ENCODE measurements around the gene HRCT1.

DNA sequence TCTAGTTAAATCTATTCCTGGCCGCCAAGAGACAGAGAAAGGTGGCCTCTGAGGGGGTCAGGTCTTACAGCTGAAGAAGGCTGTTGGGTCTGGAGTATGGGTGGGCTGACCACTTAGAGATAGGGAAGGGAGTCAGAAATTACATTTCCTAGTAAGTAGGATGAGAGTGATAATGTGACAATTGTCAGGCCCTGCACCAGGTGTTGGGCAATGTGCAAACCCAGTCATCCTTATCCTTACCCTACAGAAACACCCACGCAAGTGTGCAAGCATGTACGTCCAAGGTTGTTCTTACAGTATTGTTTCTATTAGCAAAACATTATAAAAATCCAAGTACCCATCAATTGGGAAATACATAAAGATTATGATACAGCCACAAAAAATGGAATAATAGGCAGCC is 12.8 kb downstream of the HRCT1 start:
- TF ChIP-seq, protein P1, sequence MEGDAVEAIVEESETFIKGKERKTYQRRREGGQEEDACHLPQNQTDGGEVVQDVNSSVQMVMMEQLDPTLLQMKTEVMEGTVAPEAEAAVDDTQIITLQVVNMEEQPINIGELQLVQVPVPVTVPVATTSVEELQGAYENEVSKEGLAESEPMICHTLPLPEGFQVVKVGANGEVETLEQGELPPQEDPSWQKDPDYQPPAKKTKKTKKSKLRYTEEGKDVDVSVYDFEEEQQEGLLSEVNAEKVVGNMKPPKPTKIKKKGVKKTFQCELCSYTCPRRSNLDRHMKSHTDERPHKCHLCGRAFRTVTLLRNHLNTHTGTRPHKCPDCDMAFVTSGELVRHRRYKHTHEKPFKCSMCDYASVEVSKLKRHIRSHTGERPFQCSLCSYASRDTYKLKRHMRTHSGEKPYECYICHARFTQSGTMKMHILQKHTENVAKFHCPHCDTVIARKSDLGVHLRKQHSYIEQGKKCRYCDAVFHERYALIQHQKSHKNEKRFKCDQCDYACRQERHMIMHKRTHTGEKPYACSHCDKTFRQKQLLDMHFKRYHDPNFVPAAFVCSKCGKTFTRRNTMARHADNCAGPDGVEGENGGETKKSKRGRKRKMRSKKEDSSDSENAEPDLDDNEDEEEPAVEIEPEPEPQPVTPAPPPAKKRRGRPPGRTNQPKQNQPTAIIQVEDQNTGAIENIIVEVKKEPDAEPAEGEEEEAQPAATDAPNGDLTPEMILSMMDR (IDR thresholded peaks at IDR 0.05; ENCODE audit: insufficient read depth, low read length, poor library complexity, severe bottlenecking) = no peak
- no peak for TF ChIP-seq EZH2phosphoT487 (conservative IDR thresholded peaks at IDR 0.05; ENCODE audit: low read length)
